Prostate gland (tissue), 2 donors: ENCODE data around the gene RENBP. TPM values are rescaled to one million over a fixed set of nuclear protein-coding genes. Genes with fewer than 3 reads are reported as not detected.
A peak's percentile ranks its signal among the peaks of the same experiment; 100 is the strongest.

Experiments used
- DNase-seq: peaks from one replicate; pipeline ENCODE4 v3.0.0-alpha.2; 2019; ENCODE audit warnings: low spot score
- H3K27ac ChIP-seq, 2 donors: fragments of 200-600 bp; sonication (generic); 2 replicates each; pipeline ENCODE4 v1.5.1; 2017 to 2019
- H3K27me3 ChIP-seq: fragments of 200-600 bp; sonication (generic); replicated peaks from 2 replicates; pipeline ENCODE4 v1.5.1; 2019; ENCODE audit not compliant: insufficient read depth
- H3K36me3 ChIP-seq, 2 donors: fragments of 200-600 bp; sonication (generic); 1 replicate in 1 of 2; 2 replicates in 1 of 2; pipeline versions ENCODE4 v1.5.1 to v1.8.1; 2017 to 2019
- H3K4me1 ChIP-seq: fragments of 200-600 bp; sonication (generic); replicated peaks from 2 replicates; pipeline ENCODE4 v1.5.1; 2019
- H3K4me3 ChIP-seq, 2 donors: fragments of 200-600 bp; sonication (generic); 2 replicates each; pipeline ENCODE4 v1.5.1; 2017 to 2019
- H3K9me3 ChIP-seq: fragments of 200-600 bp; sonication (generic); 2 replicates; pipeline ENCODE4 v1.5.1; 2017
- POLR2A ChIP-seq: fragments of 450-650 bp; IDR thresholded peaks from one replicate; pipeline ENCODE4 v1.6.1; 2016; ENCODE audit warnings: antibody characterized with exemption, mild to moderate bottlenecking
- POLR2AphosphoS5 ChIP-seq: sonication (generic); formaldehyde crosslinking; IDR thresholded peaks from one replicate; pipeline ENCODE4 v1.6.1; 2017; ENCODE audit warnings: antibody characterized with exemption
- WGBS: methylation state at CpG from one replicate; pipeline ENCODE4 v1.1.5; 2018; 5-methylcytosine and 5-hydroxymethylcytosine counted together
- intact Hi-C: fragments of 100-400 bp; cut with DNase I; formaldehyde crosslinking; loops from one replicate; pipeline ENCODE4 v1.14.2; 2022
- total RNA-seq, 2 donors: library from RNA; depleted of rRNA; stranded (reverse); fragments of >200 nt; gene quantifications; one replicate each; pipeline ENCODE4 v1.1.0, GENCODE V29; 2016
- TF ChIP-seq, protein P1 (sequence below), 4 experiments: fragments of 200-600 bp in 2 of 4; fragments of 450-650 bp in 2 of 4; sonication (generic) in 2 of 4; IDR thresholded peaks; 1 replicate in 3 of 4; 2 replicates in 1 of 4; pipeline ENCODE4 v1.5.1; 2016 to 2019; ENCODE audit warnings: antibody characterized with exemption in 4 of 4, mild to moderate bottlenecking in 2 of 4, moderate library complexity in 2 of 4

RENBP gene
- total RNA-seq, 2 donors from 2014 or later = 2.4 to 4.4 TPM

DNA sequence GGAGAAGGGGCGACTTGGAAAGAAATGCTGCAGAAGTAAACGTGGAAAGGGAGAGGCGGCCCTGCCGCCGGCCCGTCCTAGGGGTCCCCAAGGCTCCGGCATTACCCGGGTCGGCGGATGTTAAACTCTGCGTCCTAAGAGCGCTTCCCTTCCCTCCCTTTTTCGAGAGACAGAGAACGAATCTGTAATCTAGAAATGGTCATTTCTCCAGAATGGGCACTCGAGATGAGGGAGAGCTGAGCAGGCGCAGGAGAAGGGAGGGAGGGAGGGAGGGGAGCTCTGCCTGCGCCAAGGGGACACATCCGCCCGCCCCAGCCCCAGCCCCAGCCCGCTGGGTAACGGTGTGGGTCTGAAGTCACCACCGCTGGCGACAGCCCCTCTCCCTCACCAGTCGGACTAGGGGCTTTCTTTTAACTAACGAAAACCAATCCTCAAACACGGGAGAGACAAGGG, 25.5 kb upstream of the RENBP start:
- Histone ChIP-seq H3K4me3 (peak overlapping the region; percentile 55 to 60), H3K27me3 (no peaks in the 10 kb centered on the region), H3K4me1 (no peaks in the 10 kb centered on the region), H3K36me3 (no peaks in the 10 kb centered on the region), H3K27ac (peak overlapping the region; percentile 98), H3K9me3 (no peaks in the 10 kb centered on the region)
- intact Hi-C loops = no loop called here
- DNase-seq = no peak
- WGBS = 2% methylated on average over 18 of the region's 26 CpGs
- TF ChIP-seq, protein P1, sequence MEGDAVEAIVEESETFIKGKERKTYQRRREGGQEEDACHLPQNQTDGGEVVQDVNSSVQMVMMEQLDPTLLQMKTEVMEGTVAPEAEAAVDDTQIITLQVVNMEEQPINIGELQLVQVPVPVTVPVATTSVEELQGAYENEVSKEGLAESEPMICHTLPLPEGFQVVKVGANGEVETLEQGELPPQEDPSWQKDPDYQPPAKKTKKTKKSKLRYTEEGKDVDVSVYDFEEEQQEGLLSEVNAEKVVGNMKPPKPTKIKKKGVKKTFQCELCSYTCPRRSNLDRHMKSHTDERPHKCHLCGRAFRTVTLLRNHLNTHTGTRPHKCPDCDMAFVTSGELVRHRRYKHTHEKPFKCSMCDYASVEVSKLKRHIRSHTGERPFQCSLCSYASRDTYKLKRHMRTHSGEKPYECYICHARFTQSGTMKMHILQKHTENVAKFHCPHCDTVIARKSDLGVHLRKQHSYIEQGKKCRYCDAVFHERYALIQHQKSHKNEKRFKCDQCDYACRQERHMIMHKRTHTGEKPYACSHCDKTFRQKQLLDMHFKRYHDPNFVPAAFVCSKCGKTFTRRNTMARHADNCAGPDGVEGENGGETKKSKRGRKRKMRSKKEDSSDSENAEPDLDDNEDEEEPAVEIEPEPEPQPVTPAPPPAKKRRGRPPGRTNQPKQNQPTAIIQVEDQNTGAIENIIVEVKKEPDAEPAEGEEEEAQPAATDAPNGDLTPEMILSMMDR (IDR thresholded peaks at IDR 0.05) = no peak
- TF ChIP-seq POLR2A (no peak), POLR2AphosphoS5 (no peak)

DNA sequence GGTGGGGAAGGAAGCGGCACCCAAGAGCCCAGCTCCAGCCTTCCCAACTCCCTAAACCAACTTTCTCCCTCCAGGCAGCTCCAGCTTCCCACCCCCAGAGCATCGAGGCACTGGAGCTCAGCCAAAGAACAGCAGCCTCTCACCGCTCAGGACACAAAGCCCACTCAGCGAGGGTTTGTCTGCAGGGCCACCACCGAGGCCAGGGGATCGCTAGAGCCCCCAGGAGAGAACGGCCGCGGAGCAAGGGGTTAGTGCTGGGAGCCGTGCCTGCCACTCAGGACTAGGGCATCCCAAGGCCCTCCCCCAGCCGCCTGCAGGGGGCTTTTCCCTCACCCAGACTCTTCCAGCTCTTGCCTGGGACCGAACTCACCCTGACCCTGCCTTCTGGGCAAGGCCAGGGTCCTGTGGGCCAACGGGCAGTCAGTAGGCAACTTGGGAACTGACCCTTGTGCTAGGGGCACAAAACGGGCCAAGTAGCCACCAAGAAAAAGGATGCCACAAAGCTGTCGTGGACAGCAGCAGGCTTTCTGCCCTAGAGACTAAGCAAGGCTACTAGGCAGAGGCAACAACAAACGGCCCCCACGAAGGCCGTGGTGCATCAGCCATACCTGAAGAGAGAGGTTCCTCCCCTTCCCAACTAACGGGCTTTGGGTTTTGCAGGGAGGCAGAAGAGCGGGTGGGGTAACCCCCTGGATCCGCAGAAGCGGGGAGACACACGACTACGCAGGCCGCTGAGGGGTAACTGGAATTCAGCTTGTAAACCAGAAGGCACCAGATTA, 24.9 kb upstream of the RENBP start:
- Histone ChIP-seq H3K27ac (peak overlapping the region; percentile 98), H3K4me3 (peak overlapping the region; percentile 55 to 60), H3K9me3 (no peaks in the 10 kb centered on the region), H3K27me3 (no peaks in the 10 kb centered on the region), H3K4me1 (no peaks in the 10 kb centered on the region), H3K36me3 (no peaks in the 10 kb centered on the region)
- 0% methylated on average over 2 of the region's 25 CpGs for WGBS
- no peak for DNase-seq
- TF ChIP-seq POLR2A = no peak
- TF ChIP-seq POLR2AphosphoS5 = no peak
- TF ChIP-seq, protein P1 (IDR thresholded peaks at IDR 0.05) = no peak
- intact Hi-C loops = no loop called here

DNA sequence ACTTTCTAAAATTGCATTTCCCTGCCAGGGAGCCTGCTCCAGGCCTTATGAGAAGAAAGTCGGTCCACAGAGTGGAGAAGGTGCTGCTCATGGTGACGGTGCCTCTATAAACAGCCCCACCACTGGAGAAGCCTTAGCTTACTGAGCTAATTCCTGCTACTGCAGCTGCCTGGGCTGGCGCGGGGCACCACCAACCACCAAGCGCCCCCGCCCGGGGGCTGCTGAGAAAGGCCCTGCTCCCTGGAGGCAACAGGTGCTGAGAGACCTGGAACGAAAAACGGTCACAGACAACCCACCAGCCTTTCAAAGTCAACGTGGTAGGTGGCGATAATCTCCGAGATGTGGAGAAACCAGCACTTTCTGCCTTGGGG, 24.3 kb upstream of the RENBP start:
- Histone ChIP-seq H3K9me3 (no peaks in the 10 kb centered on the region), H3K36me3 (no peaks in the 10 kb centered on the region), H3K4me1 (no peaks in the 10 kb centered on the region), H3K4me3 (peak overlapping the region; percentile 55 to 60), H3K27me3 (no peaks in the 10 kb centered on the region), H3K27ac (peak overlapping the region; percentile 98)
- no peak for TF ChIP-seq POLR2A
- TF ChIP-seq, protein P1 (IDR thresholded peaks at IDR 0.05) = no peak
- intact Hi-C loops = no loop called here
- WGBS = 0% methylated on average over 1 of the region's 12 CpGs
- no peak for DNase-seq

DNA sequence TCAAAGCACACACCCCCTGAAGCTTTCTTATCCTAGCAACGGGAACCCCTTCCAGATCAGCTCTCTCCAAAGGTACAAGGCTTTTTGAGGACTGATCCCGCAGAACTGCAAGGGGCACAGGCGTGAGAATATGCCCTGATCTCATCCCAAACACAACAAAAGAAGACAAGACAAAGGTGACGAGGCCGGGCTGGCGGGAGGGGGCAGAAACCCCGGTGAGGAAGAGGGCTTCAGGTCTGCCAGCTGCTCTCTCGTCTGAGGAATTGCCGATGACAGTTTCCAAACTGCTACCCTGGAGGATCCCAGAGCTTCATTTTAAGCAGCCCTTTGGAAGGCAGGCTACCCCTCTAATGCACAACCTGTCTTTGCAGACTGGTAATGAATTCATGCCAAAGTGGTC, 23.8 kb upstream of the RENBP start:
- no peaks in the 10 kb centered on the region for H3K4me1 ChIP-seq
- TF ChIP-seq POLR2AphosphoS5 (no peak), POLR2A (no peak)
- TF ChIP-seq, protein P1 (IDR thresholded peaks at IDR 0.05) = no peak
- no peaks in the 10 kb centered on the region for H3K9me3 ChIP-seq
- H3K27ac ChIP-seq = peak overlapping the region in 1 of 2 donors; percentile 98
- H3K27me3 ChIP-seq = no peaks in the 10 kb centered on the region
- DNase-seq = no peak
- 12% methylated on average over 9 of the region's 9 CpGs for WGBS
- intact Hi-C loops = no loop called here
- H3K4me3 ChIP-seq = no peak overlapping the region
- no peaks in the 10 kb centered on the region for H3K36me3 ChIP-seq
